Naive thymus-derived CD4-positive, alpha-beta T cell (primary cell): ENCODE results near the gene FAM149B1. TPM values are rescaled to one million over a fixed set of nuclear protein-coding genes. Genes with fewer than 3 reads are reported as not detected.
"Not testable (repeated sequence)": the region's sequence is repeated elsewhere in the genome, so short reads cannot be mapped to it uniquely, and the experiment has no call there.

ENCODE experiments used
- ATAC-seq: fragments of 150-1000 bp; cut with Tn5 transposase; 2 replicates; pipeline ENCODE4 v1.10.0; 2021; ENCODE audit warnings: mild to moderate bottlenecking, moderate library complexity
- CTCF ChIA-PET: fragments of 350-600 bp; sonication (Branson Sonifier 250); formaldehyde crosslinking; loops from one replicate; lab custom pipeline; 2021; ENCODE audit warnings: antibody characterized with exemption; lab: Charles Lee
- POLR2A ChIA-PET: fragments of 350-600 bp; sonication (Branson Sonifier 250); formaldehyde crosslinking; loops from one replicate; lab custom pipeline; 2021; ENCODE audit warnings: antibody characterized with exemption, inconsistent platforms; lab: Charles Lee
- DNase-seq, 9 donors: peaks; one replicate each; pipeline versions ENCODE4 v3.0.0 to v3.0.0-alpha.2; 2020 to 2022; ENCODE audit warnings: mixed read lengths in 1 of 9
- H3K27ac ChIP-seq: one replicate; pipeline ENCODE4 v1.7.0; 2013; ENCODE audit warnings: mild to moderate bottlenecking, low read depth, low read length, moderate library complexity
- H3K27me3 ChIP-seq, 2 donors: one replicate each; pipeline ENCODE4 v1.7.0; 2013; ENCODE audit warnings: low read length in 2 of 2, mild to moderate bottlenecking in 2 of 2, moderate library complexity in 2 of 2; ENCODE audit not compliant: control insufficient read depth in 2 of 2, insufficient read depth in 2 of 2
- H3K36me3 ChIP-seq, 3 experiments: 1 replicate in 2 of 3; 2 replicates in 1 of 3; pipeline ENCODE4 v1.7.0; 2013; ENCODE audit warnings: low read length in 3 of 3, mild to moderate bottlenecking in 3 of 3, moderate library complexity in 1 of 3; ENCODE audit not compliant: insufficient read depth in 3 of 3, control insufficient read depth in 2 of 3
- H3K4me1 ChIP-seq, 2 donors: one replicate each; pipeline ENCODE4 v1.7.0; 2013; ENCODE audit warnings: low read length in 2 of 2, mild to moderate bottlenecking in 2 of 2, moderate library complexity in 1 of 2; ENCODE audit not compliant: control insufficient read depth in 2 of 2, insufficient read depth in 2 of 2
- H3K4me3 ChIP-seq: 2 replicates; pipeline ENCODE4 v1.7.0; 2013; ENCODE audit warnings: mild to moderate bottlenecking, low read length
- H3K9me3 ChIP-seq, 3 experiments: 1 replicate in 2 of 3; 2 replicates in 1 of 3; pipeline ENCODE4 v1.7.0; 2013; ENCODE audit warnings: low read length in 3 of 3; ENCODE audit not compliant: control insufficient read depth in 2 of 3
- H3K27ac Mint-ChIP-seq, 9 donors: one replicate each; pipeline ENCODE4 v1.8.0; 2020 to 2022; ENCODE audit warnings: mixed read lengths in 9 of 9, mild to moderate bottlenecking in 8 of 9, moderate library complexity in 5 of 9, inconsistent platforms in 2 of 9
- H3K27me3 Mint-ChIP-seq, 5 donors: one replicate each; pipeline ENCODE4 v1.8.0; 2021 to 2022; ENCODE audit warnings: mixed read lengths in 5 of 5, mild to moderate bottlenecking in 1 of 5
- H3K36me3 Mint-ChIP-seq, 5 donors: one replicate each; pipeline ENCODE4 v1.8.0; 2020 to 2022; ENCODE audit warnings: mixed read lengths in 5 of 5, mild to moderate bottlenecking in 3 of 5, inconsistent platforms in 1 of 5
- H3K4me1 Mint-ChIP-seq, 7 donors: one replicate each; pipeline ENCODE4 v1.8.0; 2020 to 2022; ENCODE audit warnings: mixed read lengths in 7 of 7, mild to moderate bottlenecking in 3 of 7, inconsistent platforms in 1 of 7
- H3K4me3 Mint-ChIP-seq, 10 donors: one replicate each; pipeline ENCODE4 v1.8.0; 2020 to 2022; ENCODE audit warnings: mild to moderate bottlenecking in 10 of 10, mixed read lengths in 10 of 10, moderate library complexity in 6 of 10, inconsistent platforms in 2 of 10
- H3K9me3 Mint-ChIP-seq, 11 donors: one replicate each; pipeline ENCODE4 v1.8.0; 2020 to 2022; ENCODE audit warnings: mixed read lengths in 11 of 11, mild to moderate bottlenecking in 4 of 11, inconsistent platforms in 1 of 11, moderate library complexity in 1 of 11
- intact Hi-C, 2 donors: fragments of 100-400 bp; cut with micrococcal nuclease; formaldehyde crosslinking; loops; one replicate each; pipeline ENCODE4 v1.15.1; 2023
- polyA plus RNA-seq, 2 donors: library from polyadenylated mRNA; unstranded; fragments of 300-500 nt; fragmentation: Illumina TruSeq; gene quantifications; one replicate each; pipeline ENCODE4 v1.2.3, GENCODE V29; 2021
- total RNA-seq, 6 experiments: library from RNA in 5 of 6; stranded (reverse) in 5 of 6; gene quantifications; 1 replicate in 5 of 6; 2 replicates in 1 of 6; pipeline ENCODE4 v1.2.3 and lab custom pipeline; 2021 to 2026

The FAM149B1 gene
- total and polyA plus RNA-seq, 7 experiments from 2014 or later, result 4.6 to 21.0 (median 15.8) TPM

DNA sequence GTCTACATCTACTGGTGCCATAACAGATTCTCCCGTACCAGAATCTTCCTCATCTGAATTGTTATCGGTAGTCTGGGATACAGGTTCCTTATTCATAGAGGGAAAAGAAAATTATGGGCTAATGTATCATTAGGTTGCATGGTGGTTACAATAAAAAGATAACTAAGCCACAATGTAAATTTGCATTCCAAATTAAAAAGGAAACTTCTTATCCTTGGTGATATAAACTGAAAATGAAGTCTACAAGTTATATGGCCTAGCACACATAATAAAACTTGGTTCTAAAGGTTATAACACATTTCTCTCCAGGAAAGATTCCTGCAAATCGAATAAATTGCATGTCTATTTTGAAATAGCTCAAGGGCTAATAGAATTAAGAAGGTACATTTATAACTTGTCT is 33.2 kb upstream of the FAM149B1 start:
- Mint-ChIP-seq H3K27ac (no peak overlapping the region), H3K4me1 (no peaks in the 10 kb centered on the region), H3K27me3 (no peaks in the 10 kb centered on the region), H3K36me3 (peaks cover 8 to 39% (median 34%) of the 10 kb centered on the region in 5 donors), H3K9me3 (no peaks in the 10 kb centered on the region), H3K4me3 (no peak overlapping the region)
- Histone ChIP-seq H3K4me1 (no peaks in the 10 kb centered on the region), H3K27ac (no peak overlapping the region), H3K36me3 (peaks cover 18 to 81% (median 33%) of the 10 kb centered on the region in 3 experiments), H3K4me3 (no peak overlapping the region), H3K9me3 (no peaks in the 10 kb centered on the region), H3K27me3 (no peaks in the 10 kb centered on the region)
- intact Hi-C loops, result no loop called here
- DNase-seq (no peak), ATAC-seq (no peak)
- ChIA-PET POLR2A (interaction anchor here (0.6 to 1.4 kb wide), 3 partner anchors 10 to 38 kb away, joined by 3 to 4 read pairs (median 3); partner anchors contain the start of gene P4HA1), CTCF (interaction anchor here (0.6 kb wide), 1 partner anchor 635 kb away, joined by 3 read pairs; no protein-coding TSS in a partner anchor)

DNA sequence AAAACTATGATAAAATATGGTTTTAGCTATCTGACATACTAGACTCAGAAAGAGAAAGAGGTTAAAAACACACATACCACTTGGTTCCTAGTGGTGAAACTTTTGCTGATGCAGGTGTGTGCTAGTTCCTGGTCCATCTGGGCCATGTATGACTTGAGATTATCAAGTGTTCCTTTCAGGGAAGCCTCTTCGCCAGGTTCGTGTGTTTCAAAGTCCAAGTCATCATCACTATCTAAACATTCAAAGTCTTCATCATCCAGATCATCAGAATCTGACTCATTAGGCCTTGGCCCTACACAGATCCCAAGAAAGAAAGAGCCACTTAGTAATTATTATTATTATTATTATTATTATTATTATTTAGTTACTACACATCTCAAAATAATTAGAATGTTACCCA is 31.3 kb upstream of the FAM149B1 start:
- Histone ChIP-seq H3K27ac (no peak overlapping the region), H3K9me3 (no peaks in the 10 kb centered on the region), H3K4me3 (no peak overlapping the region), H3K36me3 (peaks cover 11 to 82% (median 28%) of the 10 kb centered on the region in 3 experiments), H3K27me3 (no peaks in the 10 kb centered on the region), H3K4me1 (no peaks in the 10 kb centered on the region)
- Mint-ChIP-seq H3K4me3 (no peak overlapping the region), H3K9me3 (no peaks in the 10 kb centered on the region), H3K27me3 (no peaks in the 10 kb centered on the region), H3K36me3 (peaks cover 11 to 37% (median 29%) of the 10 kb centered on the region in 5 donors), H3K27ac (peak overlapping the region in 1 of 9 donors; percentile 59), H3K4me1 (no peaks in the 10 kb centered on the region)
- ChIA-PET POLR2A (no interaction called here), CTCF (interaction anchor here (0.6 to 1.2 kb wide), 3 partner anchors 9 to 40 kb away, joined by 3 to 4 read pairs (median 3); partner anchors contain the start of genes NUDT13 and P4HA1)
- ATAC-seq (no peak), DNase-seq (no peak)
- intact Hi-C loops, result no loop called here

DNA sequence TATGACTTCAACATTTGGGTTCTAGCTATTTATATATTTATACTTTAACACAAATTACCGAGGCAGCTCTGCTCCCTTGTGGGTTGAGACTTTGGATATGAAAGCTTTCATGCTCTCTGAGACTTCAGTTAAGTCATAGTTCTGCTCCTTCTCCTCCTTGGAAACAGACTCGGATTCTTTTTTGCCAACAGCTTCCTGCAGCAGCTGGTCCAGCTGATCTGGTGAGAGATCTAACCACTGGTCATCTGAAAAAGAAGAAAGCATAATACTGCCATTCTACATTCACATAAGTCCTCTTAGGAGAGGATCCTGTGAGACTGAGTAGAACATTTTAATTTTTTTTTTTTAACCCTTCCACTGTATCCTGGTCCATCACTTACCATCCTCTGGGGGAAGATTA is 28.7 kb upstream of the FAM149B1 start:
- no peak overlapping the region for H3K4me3 ChIP-seq
- ChIA-PET POLR2A (interaction anchor here (0.6 kb wide), 1 partner anchor 753 kb away, joined by 3 read pairs; no protein-coding TSS in a partner anchor), CTCF (no interaction called here)
- H3K9me3 ChIP-seq, result no peaks in the 10 kb centered on the region
- H3K9me3 Mint-ChIP-seq, result no peaks in the 10 kb centered on the region
- H3K27me3 ChIP-seq, result no peaks in the 10 kb centered on the region
- DNase-seq (no peak), ATAC-seq (no peak)
- no peaks in the 10 kb centered on the region for H3K4me1 Mint-ChIP-seq
- H3K36me3 Mint-ChIP-seq, result peaks cover 7 to 37% (median 25%) of the 10 kb centered on the region in 5 donors
- H3K27me3 Mint-ChIP-seq, result no peaks in the 10 kb centered on the region
- no peak overlapping the region for H3K27ac ChIP-seq
- no peak overlapping the region for H3K4me3 Mint-ChIP-seq
- peaks cover 14 to 75% (median 25%) of the 10 kb centered on the region in 3 experiments for H3K36me3 ChIP-seq
- no peak overlapping the region for H3K27ac Mint-ChIP-seq
- H3K4me1 ChIP-seq, result no peaks in the 10 kb centered on the region
- intact Hi-C loops, result no loop called here

DNA sequence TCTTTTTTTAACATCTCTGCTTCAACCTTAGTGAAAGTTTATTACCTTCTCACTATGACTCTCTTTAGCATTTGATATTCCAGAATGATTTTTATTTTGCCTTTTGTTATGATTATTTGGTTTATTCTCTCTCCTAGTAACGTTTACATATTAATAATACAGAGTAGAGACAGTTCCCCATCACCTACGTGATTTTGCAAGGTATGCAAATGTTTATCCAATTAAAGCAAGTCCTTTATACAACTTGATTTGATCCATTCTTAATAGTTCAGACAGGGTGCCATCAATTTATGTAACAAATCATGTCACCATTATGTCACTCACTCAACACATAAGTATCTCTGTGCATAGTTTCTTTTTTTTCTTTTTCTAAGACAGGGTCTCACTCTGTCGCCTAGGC is 26.3 kb upstream of the FAM149B1 start:
- ChIA-PET POLR2A (no interaction called here), CTCF (interaction anchor here (0.6 to 1.7 kb wide), 2 partner anchors 17 to 22 kb away, joined by 3 to 5 read pairs; no protein-coding TSS in a partner anchor)
- DNase-seq, result no peak
- Mint-ChIP-seq H3K27ac (peak overlapping the region in 1 of 9 donors; percentile 49), H3K4me3 (no peak overlapping the region), H3K36me3 (peaks cover 7 to 38% (median 26%) of the 10 kb centered on the region in 5 donors), H3K27me3 (no peaks in the 10 kb centered on the region), H3K4me1 (no peaks in the 10 kb centered on the region), H3K9me3 (no peaks in the 10 kb centered on the region)
- no peaks in the 10 kb centered on the region for H3K27me3 ChIP-seq
- peaks cover 11 to 73% (median 22%) of the 10 kb centered on the region in 3 experiments for H3K36me3 ChIP-seq
- ATAC-seq, result no peak
- H3K4me1 ChIP-seq, result no peaks in the 10 kb centered on the region
- H3K4me3 ChIP-seq, result no peak overlapping the region
- H3K9me3 ChIP-seq, result no peaks in the 10 kb centered on the region
- intact Hi-C loops, result no loop called here
- H3K27ac ChIP-seq, result no peak overlapping the region

DNA sequence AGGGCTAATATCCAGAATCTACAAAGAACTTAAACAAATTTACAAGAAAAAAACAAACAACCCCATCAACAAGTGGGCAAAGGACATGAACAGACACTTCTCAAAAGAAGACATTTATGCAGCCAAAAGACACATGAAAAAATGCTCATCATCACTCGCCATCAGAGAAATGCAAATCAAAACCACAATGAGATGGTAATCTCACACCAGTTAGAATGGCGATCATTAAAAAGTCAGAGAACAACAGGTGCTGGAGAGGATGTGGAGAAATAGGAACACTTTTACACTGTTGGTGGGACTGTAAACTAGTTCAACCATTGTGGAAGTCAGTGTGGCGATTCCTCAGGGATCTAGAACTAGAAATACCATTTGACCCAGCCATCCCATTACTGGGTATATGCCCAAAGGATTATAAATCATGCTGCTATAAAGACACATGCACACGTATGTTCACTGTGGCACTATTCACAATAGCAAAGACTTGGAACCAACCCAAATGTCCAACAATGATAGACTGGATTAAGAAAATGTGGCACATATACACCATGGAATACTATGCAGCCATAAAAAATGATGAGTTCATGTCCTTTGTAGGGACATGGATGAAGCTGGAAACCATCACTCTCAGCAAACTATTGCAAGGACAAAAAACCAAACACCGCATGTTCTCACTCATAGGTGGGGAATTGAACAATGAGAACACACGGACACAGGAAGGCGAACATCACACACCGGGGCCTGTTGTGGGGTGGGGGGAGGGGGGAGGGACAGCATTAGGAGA is 17.1 kb upstream of the FAM149B1 start:
- not testable (repeated sequence) for H3K9me3 ChIP-seq, H3K4me3 Mint-ChIP-seq, H3K27ac Mint-ChIP-seq

DNA sequence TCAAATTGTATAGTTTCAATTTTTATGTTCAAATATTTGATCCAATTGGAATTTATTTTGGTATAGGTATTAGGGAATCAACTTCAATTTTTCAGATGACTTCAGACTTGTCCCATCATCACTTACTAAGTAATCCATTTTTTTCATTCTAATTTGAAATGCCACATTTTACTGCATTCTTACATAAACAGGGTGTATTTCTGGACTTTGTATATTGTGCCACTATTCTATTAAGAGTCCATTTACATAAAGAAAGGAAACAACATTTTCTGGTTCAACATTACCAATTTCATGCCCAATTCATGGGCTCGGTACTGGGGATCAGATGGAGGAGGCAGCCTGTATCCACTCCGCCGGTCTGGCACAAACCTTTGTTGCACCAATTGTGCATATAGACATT is 15.9 kb upstream of the FAM149B1 start:
- Mint-ChIP-seq H3K4me1 (peaks cover 0 to 6% (median 4%) of the 10 kb centered on the region in 7 donors), H3K27ac (peak overlapping the region in 1 of 9 donors; percentile 2), H3K27me3 (no peaks in the 10 kb centered on the region), H3K36me3 (peaks cover 3 to 43% (median 34%) of the 10 kb centered on the region in 5 donors), H3K4me3 (no peak overlapping the region), H3K9me3 (no peaks in the 10 kb centered on the region)
- no peak for DNase-seq
- Histone ChIP-seq H3K36me3 (peaks cover 5 to 52% (median 20%) of the 10 kb centered on the region in 3 experiments), H3K27ac (no peak overlapping the region), H3K4me1 (no peaks in the 10 kb centered on the region), H3K9me3 (no peaks in the 10 kb centered on the region), H3K27me3 (no peaks in the 10 kb centered on the region), H3K4me3 (no peak overlapping the region)
- intact Hi-C loops, result no loop called here
- ATAC-seq, result no peak
- ChIA-PET POLR2A (interaction anchor here (0.6 kb wide), 1 partner anchor 72 kb away, joined by 3 read pairs; no protein-coding TSS in a partner anchor), CTCF (interaction anchor here (0.6 to 1.5 kb wide), 2 partner anchors 55 to 92 kb away, joined by 3 read pairs; partner anchors contain the start of gene P4HA1)

More for the DNA sequence above, 17.1 kb upstream of the FAM149B1 start:
- peaks cover 0 to 41% (median 33%) of the 10 kb centered on the region in 5 donors for H3K36me3 Mint-ChIP-seq
- ATAC-seq, DNase-seq, CTCF ChIA-PET, H3K27me3 ChIP-seq, H3K27me3 Mint-ChIP-seq, POLR2A ChIA-PET, H3K4me3 ChIP-seq, H3K4me1 Mint-ChIP-seq, H3K4me1 ChIP-seq, H3K9me3 Mint-ChIP-seq, H3K27ac ChIP-seq, intact Hi-C loops: not testable (repeated sequence)
- peaks cover 12 to 57% (median 15%) of the 10 kb centered on the region in 3 experiments for H3K36me3 ChIP-seq
